Hepatocyte (in vitro differentiated cells): Measurements from ENCODE around the gene MYEOV.

Experiments used
- CTCF ChIP-seq: fragments of 200-600 bp; sonication (generic); IDR thresholded peaks from 2 replicates; pipeline ENCODE4 v1.5.1; 2016; ENCODE audit warnings: antibody characterized with exemption, mild to moderate bottlenecking; ENCODE audit not compliant: poor library complexity
- EZH2 ChIP-seq: fragments of 200-600 bp; sonication (generic); IDR thresholded peaks from 2 replicates; pipeline ENCODE4 v1.6.1; 2016; ENCODE audit warnings: antibody characterized with exemption, mild to moderate bottlenecking, borderline replicate concordance

DNA sequence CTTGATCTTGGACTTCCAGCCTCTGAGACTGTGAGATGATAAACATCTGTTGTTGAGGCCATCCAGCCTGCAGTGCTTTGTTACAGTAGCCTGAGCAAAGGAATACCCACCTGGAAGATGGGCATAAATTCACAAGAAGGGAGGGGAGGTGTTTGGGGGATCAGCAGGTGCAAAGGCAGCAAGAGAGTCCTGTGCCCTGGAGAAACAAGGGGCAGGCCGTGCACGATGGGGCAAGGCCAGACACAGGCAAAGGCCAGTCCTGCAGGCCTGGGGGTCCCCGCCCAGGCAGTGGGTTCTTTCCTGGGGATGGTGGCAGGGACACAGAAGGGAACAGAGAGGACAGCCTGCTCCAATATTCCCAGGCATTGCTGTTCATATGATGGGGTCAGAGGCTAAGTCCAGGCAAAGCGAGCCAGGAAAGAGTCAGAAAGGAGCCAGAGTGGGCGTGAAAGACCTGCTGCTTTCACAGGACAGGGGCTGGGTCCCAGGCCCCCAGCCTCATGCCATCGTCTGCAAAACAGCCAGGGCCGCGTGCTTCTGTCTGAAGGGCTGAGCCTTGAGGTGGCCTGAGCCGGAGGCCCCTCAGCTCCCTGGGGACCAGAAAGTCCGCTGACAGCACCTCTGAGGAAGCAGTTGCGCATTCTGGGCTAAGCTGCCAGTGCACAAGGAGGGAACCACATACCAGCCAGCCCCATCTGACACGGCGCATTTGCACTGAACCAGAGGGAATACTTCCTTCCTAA, 48.8 kb downstream of the MYEOV start:
- TF ChIP-seq CTCF: no peak
- TF ChIP-seq EZH2: no peak
